ENCODE measurements around the gene SF3B1. TPM values are rescaled to one million over a fixed set of nuclear protein-coding genes. Genes with fewer than 3 reads are reported as not detected.

Gene SF3B1
- total and polyA plus RNA-seq, 4 donors = 60.7 to 375 (median 309) TPM

GRCh38 chr2:197431858-197432257 is 3.0 kb downstream of the SF3B1 start:
- no peaks in the 10 kb centered on the region for H3K9me3 ChIP-seq (ENCODE audit: control insufficient read depth, low read length)
- 59% methylated on average over 6 of the region's 6 CpGs for WGBS, 2 donors
- H3K36me3 ChIP-seq (ENCODE audit: control insufficient read depth in 1 of 2, insufficient read depth in 2 of 2, low read length in 1 of 2) = no peaks in the 10 kb centered on the region
- H3K27me3 ChIP-seq (ENCODE audit: control insufficient read depth in 1 of 2, insufficient read depth in 2 of 2, low read length in 1 of 2) = no peaks in the 10 kb centered on the region
- no peak for DNase-seq
- ATAC-seq (ENCODE audit: low FRiP score) = no peak
- H3K4me1 ChIP-seq (ENCODE audit: control insufficient read depth in 1 of 2, insufficient read depth in 2 of 2, low read length in 2 of 2) = peaks cover 2 to 9% of the 10 kb centered on the region in 2 donors
- H3K4me3 ChIP-seq (ENCODE audit: low read length in 2 of 2) = no peak overlapping the region
- intact Hi-C loops (cut with DNase I) = no loop called here
- H3K27ac ChIP-seq (ENCODE audit: low read depth in 1 of 2, low read length in 2 of 2) = no peak overlapping the region

GRCh38 chr2:197427986-197428385 is 6.8 kb downstream of the SF3B1 start:
- intact Hi-C loops (cut with DNase I) = loop anchor here in 1 of 2 donors (10.0 kb wide), 1 partner anchor 347 kb away; no protein-coding TSS in a partner anchor
- H3K4me3 ChIP-seq (ENCODE audit: low read length in 2 of 2) = no peak overlapping the region
- no peak overlapping the region for H3K27ac ChIP-seq (ENCODE audit: low read depth in 1 of 2, low read length in 2 of 2)
- no peaks in the 10 kb centered on the region for H3K9me3 ChIP-seq (ENCODE audit: control insufficient read depth, low read length)
- ATAC-seq (ENCODE audit: low FRiP score) (no peak), DNase-seq (no peak)
- WGBS, 2 donors = 92% methylated on average over 3 of the region's 3 CpGs
- H3K27me3 ChIP-seq (ENCODE audit: control insufficient read depth in 1 of 2, insufficient read depth in 2 of 2, low read length in 1 of 2) = no peaks in the 10 kb centered on the region
- no peaks in the 10 kb centered on the region for H3K36me3 ChIP-seq (ENCODE audit: control insufficient read depth in 1 of 2, insufficient read depth in 2 of 2, low read length in 1 of 2)
- peaks cover 2 to 5% of the 10 kb centered on the region in 2 donors for H3K4me1 ChIP-seq (ENCODE audit: control insufficient read depth in 1 of 2, insufficient read depth in 2 of 2, low read length in 2 of 2)

DNA sequence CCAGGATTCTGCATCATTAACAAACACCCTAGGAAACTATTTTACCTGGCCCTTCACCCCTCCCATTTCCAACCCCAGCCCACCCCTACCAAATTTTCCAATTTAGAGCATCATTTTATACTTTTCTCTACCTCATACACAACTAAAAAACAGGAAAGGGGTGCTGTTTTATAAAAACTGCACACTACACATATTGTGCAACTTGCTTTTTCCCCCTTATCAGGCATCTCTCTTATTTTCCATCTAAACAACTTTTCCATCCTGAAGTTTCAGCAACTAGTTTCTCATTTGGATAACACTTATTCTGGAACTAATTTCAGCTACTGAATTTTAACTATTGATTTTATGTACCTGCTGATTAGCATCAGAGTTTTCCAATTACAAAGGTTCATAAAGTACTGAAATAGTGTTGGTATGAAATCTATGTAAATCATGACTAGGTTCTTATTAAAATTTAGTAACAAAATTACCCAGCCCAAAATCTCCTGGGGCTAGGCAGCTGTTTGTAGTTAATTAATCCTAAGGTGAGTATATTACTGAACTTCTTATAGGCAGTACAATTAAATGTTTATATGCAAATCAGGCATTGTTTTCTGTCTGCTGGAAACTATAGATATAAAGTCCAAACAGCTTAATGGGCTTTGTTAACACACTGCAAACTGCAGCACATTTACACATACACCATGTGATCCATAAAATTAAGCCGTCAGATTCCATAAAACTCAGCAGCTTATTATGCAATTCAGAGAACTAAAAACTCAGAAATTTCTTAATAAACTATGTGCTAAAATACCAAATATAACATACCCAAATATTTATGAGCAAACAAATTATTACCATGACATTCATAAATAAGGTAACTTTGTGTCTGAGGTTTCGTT is 7.9 kb downstream of the SF3B1 start:
- peaks cover 0 to 5% of the 10 kb centered on the region in 2 donors for H3K4me1 ChIP-seq (ENCODE audit: control insufficient read depth in 1 of 2, insufficient read depth in 2 of 2, low read length in 2 of 2)
- intact Hi-C loops (cut with DNase I) = loop anchor here in 1 of 2 donors (10.0 kb wide), 1 partner anchor 348 kb away; no protein-coding TSS in a partner anchor

GRCh38 chr2:197425550-197425949 is 9.3 kb downstream of the SF3B1 start:
- H3K4me3 ChIP-seq (ENCODE audit: low read length in 2 of 2) = no peak overlapping the region
- H3K36me3 ChIP-seq (ENCODE audit: control insufficient read depth in 1 of 2, insufficient read depth in 2 of 2, low read length in 1 of 2) = no peaks in the 10 kb centered on the region
- DNase-seq (no peak), ATAC-seq (ENCODE audit: low FRiP score) (no peak)
- peaks cover 0 to 1% of the 10 kb centered on the region in 2 donors for H3K4me1 ChIP-seq (ENCODE audit: control insufficient read depth in 1 of 2, insufficient read depth in 2 of 2, low read length in 2 of 2)
- no peak overlapping the region for H3K27ac ChIP-seq (ENCODE audit: low read depth in 1 of 2, low read length in 2 of 2)
- intact Hi-C loops (cut with DNase I) = loop anchor here in 1 of 2 donors (10.0 kb wide), 1 partner anchor 349 kb away; no protein-coding TSS in a partner anchor
- 38 to 44% methylated on average over 7 of the region's 7 CpGs for WGBS, 2 donors
- no peaks in the 10 kb centered on the region for H3K9me3 ChIP-seq (ENCODE audit: control insufficient read depth, low read length)
- H3K27me3 ChIP-seq (ENCODE audit: control insufficient read depth in 1 of 2, insufficient read depth in 2 of 2, low read length in 1 of 2) = no peaks in the 10 kb centered on the region

More for the DNA sequence above, 7.9 kb downstream of the SF3B1 start:
- no peaks in the 10 kb centered on the region for H3K27me3 ChIP-seq (ENCODE audit: control insufficient read depth in 1 of 2, insufficient read depth in 2 of 2, low read length in 1 of 2)
- WGBS, 2 donors = 65 to 69% methylated on average over 2 of the region's 2 CpGs
- no peak for ATAC-seq (ENCODE audit: low FRiP score)
- no peak for DNase-seq
- H3K4me3 ChIP-seq (ENCODE audit: low read length in 2 of 2) = no peak overlapping the region
- H3K9me3 ChIP-seq (ENCODE audit: control insufficient read depth, low read length) = no peaks in the 10 kb centered on the region
- H3K27ac ChIP-seq (ENCODE audit: low read depth in 1 of 2, low read length in 2 of 2) = no peak overlapping the region
- H3K36me3 ChIP-seq (ENCODE audit: control insufficient read depth in 1 of 2, insufficient read depth in 2 of 2, low read length in 1 of 2) = no peaks in the 10 kb centered on the region

DNA sequence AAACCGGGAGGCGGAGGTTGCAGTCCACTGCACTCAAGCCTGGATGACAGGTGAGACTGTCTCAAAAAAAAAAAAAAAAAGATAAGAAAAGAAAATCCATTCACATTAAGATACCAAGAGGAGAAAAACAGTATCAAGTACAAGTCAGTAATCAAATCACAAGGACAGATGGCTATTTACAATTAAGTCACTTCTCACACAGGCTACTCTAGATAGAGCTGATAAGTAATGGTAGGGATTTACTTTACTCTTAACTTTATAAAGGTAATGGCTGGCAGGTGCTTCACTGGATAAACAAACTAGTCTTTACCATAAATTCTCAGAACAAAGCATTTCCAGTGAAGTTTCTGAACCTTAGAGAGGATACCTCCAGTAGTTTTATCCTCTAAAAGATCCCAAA is 11.5 kb downstream of the SF3B1 start:
- Histone ChIP-seq H3K27me3 (ENCODE audit: control insufficient read depth in 1 of 2, insufficient read depth in 2 of 2, low read length in 1 of 2) (no peaks in the 10 kb centered on the region), H3K4me1 (ENCODE audit: control insufficient read depth in 1 of 2, insufficient read depth in 2 of 2, low read length in 2 of 2) (no peaks in the 10 kb centered on the region), H3K36me3 (ENCODE audit: control insufficient read depth in 1 of 2, insufficient read depth in 2 of 2, low read length in 1 of 2) (no peaks in the 10 kb centered on the region), H3K4me3 (ENCODE audit: low read length in 2 of 2) (no peak overlapping the region), H3K27ac (ENCODE audit: low read depth in 1 of 2, low read length in 2 of 2) (no peak overlapping the region), H3K9me3 (ENCODE audit: control insufficient read depth, low read length) (no peaks in the 10 kb centered on the region)
- intact Hi-C loops (cut with DNase I) = loop anchor here in 1 of 2 donors (10.0 kb wide), 1 partner anchor 351 kb away; no protein-coding TSS in a partner anchor
- 89 to 92% methylated on average over 2 of the region's 2 CpGs for WGBS, 2 donors
- ATAC-seq (ENCODE audit: low FRiP score) = no peak
- DNase-seq = no peak

DNA sequence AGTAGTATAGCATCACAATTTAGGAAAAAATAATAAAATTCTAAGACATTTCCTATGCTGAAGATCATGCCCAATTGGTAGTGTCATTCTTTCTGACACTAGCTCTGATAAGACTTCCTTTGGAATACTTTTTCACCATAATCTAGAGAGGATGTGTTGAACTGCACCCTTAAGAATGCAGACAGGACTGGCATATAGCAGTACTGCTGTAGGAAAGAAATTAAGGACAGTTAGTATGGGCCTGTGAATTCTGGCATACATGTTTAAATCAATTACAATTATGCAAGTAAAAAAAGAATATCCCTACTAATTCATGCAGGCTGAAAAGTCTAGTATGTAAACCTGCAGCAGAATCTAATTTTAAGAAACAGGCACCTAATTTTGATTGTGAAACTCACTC is 15.4 kb downstream of the SF3B1 start:
- DNase-seq (no peak), ATAC-seq (ENCODE audit: low FRiP score) (no peak)
- intact Hi-C loops (cut with DNase I) = loop anchor here (10.0 kb wide), 2 partner anchors 55 to 75 kb away; partner anchors contain the start of gene HSPD1 (in 1 of the 2)
- Histone ChIP-seq H3K36me3 (ENCODE audit: control insufficient read depth in 1 of 2, insufficient read depth in 2 of 2, low read length in 1 of 2) (peaks cover 3 to 4% of the 10 kb centered on the region in 2 donors), H3K27ac (ENCODE audit: low read depth in 1 of 2, low read length in 2 of 2) (no peak overlapping the region), H3K27me3 (ENCODE audit: control insufficient read depth in 1 of 2, insufficient read depth in 2 of 2, low read length in 1 of 2) (no peaks in the 10 kb centered on the region), H3K4me3 (ENCODE audit: low read length in 2 of 2) (no peak overlapping the region), H3K4me1 (ENCODE audit: control insufficient read depth in 1 of 2, insufficient read depth in 2 of 2, low read length in 2 of 2) (no peaks in the 10 kb centered on the region), H3K9me3 (ENCODE audit: control insufficient read depth, low read length) (no peaks in the 10 kb centered on the region)

DNA sequence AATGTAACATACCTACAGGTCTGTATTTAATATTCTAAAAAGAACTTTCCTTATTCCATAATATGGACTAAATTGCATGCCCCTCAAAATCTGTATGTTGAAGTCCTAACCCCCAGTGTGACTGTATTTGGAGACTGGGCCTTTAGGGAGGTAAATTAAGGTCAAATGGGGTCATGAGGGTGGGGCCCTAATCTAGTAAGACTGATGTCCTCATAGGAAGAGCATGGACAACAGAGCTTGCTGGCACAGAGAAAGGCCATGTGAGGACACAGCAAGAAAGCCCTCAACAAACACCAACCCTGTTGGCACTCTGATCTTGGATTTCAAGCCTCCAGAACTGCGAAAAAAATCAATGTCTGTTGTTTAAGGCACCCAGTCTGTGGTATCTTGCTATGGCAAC is 18.6 kb downstream of the SF3B1 start:
- intact Hi-C loops (cut with DNase I) = loop anchor here (10.0 kb wide), 2 partner anchors 59 to 79 kb away; partner anchors contain the start of gene HSPD1 (in 1 of the 2)
- no peak overlapping the region for H3K27ac ChIP-seq (ENCODE audit: low read depth in 1 of 2, low read length in 2 of 2)
- peaks cover 5 to 8% of the 10 kb centered on the region in 2 donors for H3K36me3 ChIP-seq (ENCODE audit: control insufficient read depth in 1 of 2, insufficient read depth in 2 of 2, low read length in 1 of 2)
- WGBS, 2 donors = 95 to 100% methylated on average over 1 of the region's 1 CpG
- DNase-seq = no peak
- ATAC-seq (ENCODE audit: low FRiP score) = no peak
- H3K4me3 ChIP-seq (ENCODE audit: low read length in 2 of 2) = no peak overlapping the region
- H3K4me1 ChIP-seq (ENCODE audit: control insufficient read depth in 1 of 2, insufficient read depth in 2 of 2, low read length in 2 of 2) = no peaks in the 10 kb centered on the region
- H3K27me3 ChIP-seq (ENCODE audit: control insufficient read depth in 1 of 2, insufficient read depth in 2 of 2, low read length in 1 of 2) = no peaks in the 10 kb centered on the region
- H3K9me3 ChIP-seq (ENCODE audit: control insufficient read depth, low read length) = no peaks in the 10 kb centered on the region

- Histone ChIP-seq H3K27ac (ENCODE audit: low read depth in 1 of 2, low read length in 2 of 2) (no peak overlapping the region), H3K36me3 (ENCODE audit: control insufficient read depth in 1 of 2, insufficient read depth in 2 of 2, low read length in 1 of 2) (peaks cover 8 to 14% of the 10 kb centered on the region in 2 donors), H3K9me3 (ENCODE audit: control insufficient read depth, low read length) (no peaks in the 10 kb centered on the region), H3K27me3 (ENCODE audit: control insufficient read depth in 1 of 2, insufficient read depth in 2 of 2, low read length in 1 of 2) (no peaks in the 10 kb centered on the region), H3K4me1 (ENCODE audit: control insufficient read depth in 1 of 2, insufficient read depth in 2 of 2, low read length in 2 of 2) (no peaks in the 10 kb centered on the region), H3K4me3 (ENCODE audit: low read length in 2 of 2) (no peak overlapping the region)
- ATAC-seq (ENCODE audit: low FRiP score) (no peak), DNase-seq (no peak)
- WGBS, 2 donors = 55 to 68% methylated on average over 2 of the region's 2 CpGs
- intact Hi-C loops (cut with DNase I) = loop anchor here (10.0 kb wide), 2 partner anchors 60 to 80 kb away; partner anchors contain the start of gene HSPD1 (in 1 of the 2)
Measured at GRCh38 chr2:197414515-197414914, 20.3 kb downstream of the SF3B1 start.
